ENCODE results near the gene SRSF10.

Gene SRSF10

DNA sequence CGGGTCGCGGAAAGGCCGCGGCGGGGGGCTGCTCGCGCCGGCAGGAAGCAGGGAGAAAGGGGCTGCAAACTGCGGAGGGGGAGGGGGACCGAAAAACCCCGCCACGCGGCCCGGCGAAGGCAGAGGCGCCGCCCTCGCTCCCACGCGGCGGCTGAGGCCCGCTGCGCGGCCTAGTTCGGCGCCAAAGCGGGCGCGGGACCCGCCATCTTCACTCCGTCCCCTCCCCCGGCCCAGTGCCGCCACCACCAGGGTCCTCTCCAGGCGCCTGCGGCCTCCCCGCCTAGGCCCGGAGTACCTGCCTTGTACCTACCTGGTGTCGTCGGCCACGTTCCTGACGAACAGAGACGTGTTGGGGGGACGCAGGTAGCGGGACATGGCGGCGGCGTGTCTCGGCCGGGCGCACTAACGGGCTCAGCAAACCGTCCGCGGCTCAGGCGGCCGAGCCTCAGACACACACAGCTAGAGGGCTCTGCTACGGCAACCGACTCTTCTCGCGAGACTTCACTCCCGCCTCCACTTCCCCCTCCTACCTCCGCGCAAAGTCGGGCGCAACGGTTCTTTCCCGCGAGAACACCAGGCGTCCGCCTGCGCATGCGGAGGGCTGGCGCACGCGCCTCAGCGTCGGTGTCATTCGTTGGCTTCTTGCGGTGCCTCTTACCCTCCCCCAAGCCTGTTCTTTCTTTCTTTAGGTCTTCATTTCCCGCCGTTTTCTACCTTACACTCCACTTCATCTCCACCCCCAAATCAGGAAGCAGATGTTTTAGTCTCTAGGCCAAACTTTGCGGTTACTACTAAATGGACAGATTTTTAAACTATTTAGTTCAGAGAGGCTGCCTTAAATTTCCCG is at the start of gene SRSF10:
Gene SRSF10, minus strand, starts transcription at position 447 of the 847 bp plus-strand sequence. Its CDS starts 72 bp downstream, at position 375.
- Histone ChIP-seq H3K4me3 (ENCODE audit: low read depth, low read length) (peak within 1 kb of the TSS; percentile 100), H3K4me1 (ENCODE audit: control insufficient read depth, insufficient read depth, low read length) (peaks cover 27% of the 10 kb centered on the region), H3K27ac (ENCODE audit: extremely low read depth, low read depth, low read length) (peak within 1 kb of the TSS; percentile 96), H3K36me3 (ENCODE audit: control insufficient read depth in 2 of 2, insufficient read depth in 1 of 2, low read length in 2 of 2) (peaks cover 0 to 40% of the 10 kb centered on the region in 2 experiments; a peak in 2 of 3 replicates), H3K9me3 (ENCODE audit: control insufficient read depth, insufficient read depth, low read depth, low read length) (no peaks in the 10 kb centered on the region)
- POLR2A ChIA-PET, result interaction anchor here (0.6 to 2.1 kb wide), 17 partner anchors 15 to 202 kb away, joined by 3 to 24 read pairs (median 4); partner anchors contain the start of genes GALE, MYOM3, PITHD1 and PNRC2
- CTCF ChIA-PET, result interaction anchor here (0.7 to 4.5 kb wide), 6 partner anchors 39 to 129 kb away, joined by 3 to 21 read pairs (median 4); partner anchors contain the start of gene FUCA1
- TF ChIP-seq, protein P1, sequence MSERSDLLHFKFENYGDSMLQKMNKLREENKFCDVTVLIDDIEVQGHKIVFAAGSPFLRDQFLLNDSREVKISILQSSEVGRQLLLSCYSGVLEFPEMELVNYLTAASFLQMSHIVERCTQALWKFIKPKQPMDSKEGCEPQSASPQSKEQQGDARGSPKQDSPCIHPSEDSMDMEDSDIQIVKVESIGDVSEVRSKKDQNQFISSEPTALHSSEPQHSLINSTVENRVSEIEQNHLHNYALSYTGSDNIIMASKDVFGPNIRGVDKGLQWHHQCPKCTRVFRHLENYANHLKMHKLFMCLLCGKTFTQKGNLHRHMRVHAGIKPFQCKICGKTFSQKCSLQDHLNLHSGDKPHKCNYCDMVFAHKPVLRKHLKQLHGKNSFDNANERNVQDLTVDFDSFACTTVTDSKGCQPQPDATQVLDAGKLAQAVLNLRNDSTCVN (tag by site-specific recombination; optimal IDR thresholded peaks at IDR 0.05), result peak; percentile 98
- TF ChIP-seq ZBTB7A (tag by site-specific recombination; IDR thresholded peaks at IDR 0.05; ENCODE audit: low read depth) (peak; percentile 66; the same call in 1 of the 2 replicates), ZNF473 (tag by site-specific recombination; IDR thresholded peaks at IDR 0.05) (no peak), ZNF610 (tag by site-specific recombination; IDR thresholded peaks at IDR 0.05; ENCODE audit: borderline replicate concordance) (peak; percentile 56), ZFHX2 (tag by site-specific recombination; conservative IDR thresholded peaks at IDR 0.05) (peak; percentile 90), ZNF174 (tag by site-specific recombination; IDR thresholded peaks at IDR 0.05) (no peak), ZNF23 (tag by site-specific recombination; IDR thresholded peaks at IDR 0.05; ENCODE audit: borderline replicate concordance) (no peak), ZNF830 (tag by site-specific recombination; IDR thresholded peaks at IDR 0.05; ENCODE audit: low read depth) (no peak), ZNF266 (tag by site-specific recombination; IDR thresholded peaks at IDR 0.05; ENCODE audit: low read depth) (no peak), ZNF514 (tag by site-specific recombination; IDR thresholded peaks at IDR 0.05) (no peak), ZNF274 (IDR thresholded peaks at IDR 0.05; ENCODE audit: low read length) (no peak), ZNF274 (tag by site-specific recombination; IDR thresholded peaks at IDR 0.05; ENCODE audit: borderline replicate concordance) (no peak), KLF1 (tag by site-specific recombination; IDR thresholded peaks at IDR 0.05) (peak; percentile 34; the same call in 1 of the 2 replicates), ZNF24 (tag by site-specific recombination; IDR thresholded peaks at IDR 0.05) (peak; percentile 89), SCRT2 (tag by site-specific recombination; IDR thresholded peaks at IDR 0.05) (no peak), ZFP41 (tag by site-specific recombination; IDR thresholded peaks at IDR 0.05; ENCODE audit: borderline replicate concordance) (no peak), KLF10 (tag by site-specific recombination; IDR thresholded peaks at IDR 0.05) (peak; percentile 73; the same call in 1 of the 2 replicates), ZBTB21 (tag by site-specific recombination; IDR thresholded peaks at IDR 0.05) (no peak)
- TF ChIP-seq, protein P2, sequence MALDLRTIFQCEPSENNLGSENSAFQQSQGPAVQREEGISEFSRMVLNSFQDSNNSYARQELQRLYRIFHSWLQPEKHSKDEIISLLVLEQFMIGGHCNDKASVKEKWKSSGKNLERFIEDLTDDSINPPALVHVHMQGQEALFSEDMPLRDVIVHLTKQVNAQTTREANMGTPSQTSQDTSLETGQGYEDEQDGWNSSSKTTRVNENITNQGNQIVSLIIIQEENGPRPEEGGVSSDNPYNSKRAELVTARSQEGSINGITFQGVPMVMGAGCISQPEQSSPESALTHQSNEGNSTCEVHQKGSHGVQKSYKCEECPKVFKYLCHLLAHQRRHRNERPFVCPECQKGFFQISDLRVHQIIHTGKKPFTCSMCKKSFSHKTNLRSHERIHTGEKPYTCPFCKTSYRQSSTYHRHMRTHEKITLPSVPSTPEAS (tag by site-specific recombination; IDR thresholded peaks at IDR 0.05), result peak; percentile 28; the same call in 1 of the 2 replicates
- TF ChIP-seq, protein P3, sequence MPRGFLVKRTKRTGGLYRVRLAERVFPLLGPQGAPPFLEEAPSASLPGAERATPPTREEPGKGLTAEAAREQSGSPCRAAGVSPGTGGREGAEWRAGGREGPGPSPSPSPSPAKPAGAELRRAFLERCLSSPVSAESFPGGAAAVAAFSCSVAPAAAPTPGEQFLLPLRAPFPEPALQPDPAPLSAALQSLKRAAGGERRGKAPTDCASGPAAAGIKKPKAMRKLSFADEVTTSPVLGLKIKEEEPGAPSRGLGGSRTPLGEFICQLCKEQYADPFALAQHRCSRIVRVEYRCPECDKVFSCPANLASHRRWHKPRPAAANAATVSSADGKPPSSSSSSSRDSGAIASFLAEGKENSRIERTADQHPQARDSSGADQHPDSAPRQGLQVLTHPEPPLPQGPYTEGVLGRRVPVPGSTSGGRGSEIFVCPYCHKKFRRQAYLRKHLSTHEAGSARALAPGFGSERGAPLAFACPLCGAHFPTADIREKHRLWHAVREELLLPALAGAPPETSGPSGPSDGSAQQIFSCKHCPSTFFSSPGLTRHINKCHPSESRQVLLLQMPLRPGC (tag by site-specific recombination; IDR thresholded peaks at IDR 0.05), result peak; percentile 64
- TF ChIP-seq, protein P4, sequence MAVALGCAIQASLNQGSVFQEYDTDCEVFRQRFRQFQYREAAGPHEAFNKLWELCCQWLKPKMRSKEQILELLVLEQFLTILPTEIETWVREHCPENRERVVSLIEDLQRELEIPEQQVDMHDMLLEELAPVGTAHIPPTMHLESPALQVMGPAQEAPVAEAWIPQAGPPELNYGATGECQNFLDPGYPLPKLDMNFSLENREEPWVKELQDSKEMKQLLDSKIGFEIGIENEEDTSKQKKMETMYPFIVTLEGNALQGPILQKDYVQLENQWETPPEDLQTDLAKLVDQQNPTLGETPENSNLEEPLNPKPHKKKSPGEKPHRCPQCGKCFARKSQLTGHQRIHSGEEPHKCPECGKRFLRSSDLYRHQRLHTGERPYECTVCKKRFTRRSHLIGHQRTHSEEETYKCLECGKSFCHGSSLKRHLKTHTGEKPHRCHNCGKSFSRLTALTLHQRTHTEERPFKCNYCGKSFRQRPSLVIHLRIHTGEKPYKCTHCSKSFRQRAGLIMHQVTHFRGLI (tag by site-specific recombination; IDR thresholded peaks at IDR 0.05), result no peak; the same call in 1 of the 2 replicates
- TF ChIP-seq, protein P5, sequence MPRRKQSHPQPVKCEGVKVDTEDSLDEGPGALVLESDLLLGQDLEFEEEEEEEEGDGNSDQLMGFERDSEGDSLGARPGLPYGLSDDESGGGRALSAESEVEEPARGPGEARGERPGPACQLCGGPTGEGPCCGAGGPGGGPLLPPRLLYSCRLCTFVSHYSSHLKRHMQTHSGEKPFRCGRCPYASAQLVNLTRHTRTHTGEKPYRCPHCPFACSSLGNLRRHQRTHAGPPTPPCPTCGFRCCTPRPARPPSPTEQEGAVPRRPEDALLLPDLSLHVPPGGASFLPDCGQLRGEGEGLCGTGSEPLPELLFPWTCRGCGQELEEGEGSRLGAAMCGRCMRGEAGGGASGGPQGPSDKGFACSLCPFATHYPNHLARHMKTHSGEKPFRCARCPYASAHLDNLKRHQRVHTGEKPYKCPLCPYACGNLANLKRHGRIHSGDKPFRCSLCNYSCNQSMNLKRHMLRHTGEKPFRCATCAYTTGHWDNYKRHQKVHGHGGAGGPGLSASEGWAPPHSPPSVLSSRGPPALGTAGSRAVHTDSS (tag by site-specific recombination; IDR thresholded peaks at IDR 0.05), result peak; percentile 44; the same call in 1 of the 2 replicates
- TF ChIP-seq, protein P6, sequence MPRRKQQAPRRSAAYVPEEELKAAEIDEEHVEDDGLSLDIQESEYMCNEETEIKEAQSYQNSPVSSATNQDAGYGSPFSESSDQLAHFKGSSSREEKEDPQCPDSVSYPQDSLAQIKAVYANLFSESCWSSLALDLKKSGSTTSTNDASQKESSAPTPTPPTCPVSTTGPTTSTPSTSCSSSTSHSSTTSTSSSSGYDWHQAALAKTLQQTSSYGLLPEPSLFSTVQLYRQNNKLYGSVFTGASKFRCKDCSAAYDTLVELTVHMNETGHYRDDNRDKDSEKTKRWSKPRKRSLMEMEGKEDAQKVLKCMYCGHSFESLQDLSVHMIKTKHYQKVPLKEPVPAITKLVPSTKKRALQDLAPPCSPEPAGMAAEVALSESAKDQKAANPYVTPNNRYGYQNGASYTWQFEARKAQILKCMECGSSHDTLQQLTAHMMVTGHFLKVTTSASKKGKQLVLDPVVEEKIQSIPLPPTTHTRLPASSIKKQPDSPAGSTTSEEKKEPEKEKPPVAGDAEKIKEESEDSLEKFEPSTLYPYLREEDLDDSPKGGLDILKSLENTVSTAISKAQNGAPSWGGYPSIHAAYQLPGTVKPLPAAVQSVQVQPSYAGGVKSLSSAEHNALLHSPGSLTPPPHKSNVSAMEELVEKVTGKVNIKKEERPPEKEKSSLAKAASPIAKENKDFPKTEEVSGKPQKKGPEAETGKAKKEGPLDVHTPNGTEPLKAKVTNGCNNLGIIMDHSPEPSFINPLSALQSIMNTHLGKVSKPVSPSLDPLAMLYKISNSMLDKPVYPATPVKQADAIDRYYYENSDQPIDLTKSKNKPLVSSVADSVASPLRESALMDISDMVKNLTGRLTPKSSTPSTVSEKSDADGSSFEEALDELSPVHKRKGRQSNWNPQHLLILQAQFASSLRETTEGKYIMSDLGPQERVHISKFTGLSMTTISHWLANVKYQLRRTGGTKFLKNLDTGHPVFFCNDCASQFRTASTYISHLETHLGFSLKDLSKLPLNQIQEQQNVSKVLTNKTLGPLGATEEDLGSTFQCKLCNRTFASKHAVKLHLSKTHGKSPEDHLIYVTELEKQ (tag by site-specific recombination; IDR thresholded peaks at IDR 0.05; ENCODE audit: borderline replicate concordance), result no peak
- TF ChIP-seq, protein P7, sequence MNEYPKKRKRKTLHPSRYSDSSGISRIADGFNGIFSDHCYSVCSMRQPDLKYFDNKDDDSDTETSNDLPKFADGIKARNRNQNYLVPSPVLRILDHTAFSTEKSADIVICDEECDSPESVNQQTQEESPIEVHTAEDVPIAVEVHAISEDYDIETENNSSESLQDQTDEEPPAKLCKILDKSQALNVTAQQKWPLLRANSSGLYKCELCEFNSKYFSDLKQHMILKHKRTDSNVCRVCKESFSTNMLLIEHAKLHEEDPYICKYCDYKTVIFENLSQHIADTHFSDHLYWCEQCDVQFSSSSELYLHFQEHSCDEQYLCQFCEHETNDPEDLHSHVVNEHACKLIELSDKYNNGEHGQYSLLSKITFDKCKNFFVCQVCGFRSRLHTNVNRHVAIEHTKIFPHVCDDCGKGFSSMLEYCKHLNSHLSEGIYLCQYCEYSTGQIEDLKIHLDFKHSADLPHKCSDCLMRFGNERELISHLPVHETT (tag by site-specific recombination; IDR thresholded peaks at IDR 0.05), result peak; percentile 56; the same call in 1 of the 2 replicates
